HEK293 (cell line): ENCODE measurements around the gene HMG20A.

Experiments used
- CTCF ChIA-PET: fragments of 350-600 bp; formaldehyde crosslinking; extraction: SDS; loops from one replicate; lab custom pipeline; 2021; ENCODE audit warnings: antibody characterized with exemption; lab: Yijun Ruan, JAX
- POLR2A ChIA-PET: fragments of 300-600 bp; formaldehyde crosslinking; extraction: SDS; loops from one replicate; lab custom pipeline; 2020; ENCODE audit warnings: antibody characterized with exemption, inconsistent platforms; lab: Yijun Ruan, JAX
- H3K27ac ChIP-seq: fragments of 200-500 bp; sonication (Bioruptor generic); 2 replicates; pipeline ENCODE4 v1.5.1; 2014; ENCODE audit warnings: low read depth, low read length, control low read depth, inconsistent platforms; ENCODE audit errors: extremely low read depth
- H3K36me3 ChIP-seq, 2 experiments: fragments of 200-500 bp in 1 of 2; sonication (Bioruptor generic) in 1 of 2; 1 replicate in 1 of 2; 2 replicates in 1 of 2; pipeline ENCODE4 v1.5.1; 2014 to 2017; ENCODE audit warnings: inconsistent platforms in 2 of 2, low read length in 2 of 2; ENCODE audit not compliant: control insufficient read depth in 2 of 2, insufficient read depth in 1 of 2
- H3K4me1 ChIP-seq: fragments of 200-500 bp; sonication (Bioruptor generic); 2 replicates; pipeline ENCODE4 v1.5.1; 2014; ENCODE audit warnings: mild to moderate bottlenecking, low read length, inconsistent platforms; ENCODE audit not compliant: control insufficient read depth, insufficient read depth
- H3K4me3 ChIP-seq: 2 replicates; pipeline ENCODE4 v1.5.1; 2011; ENCODE audit warnings: low read depth, mild to moderate bottlenecking, control low read depth, low read length, moderate library complexity
- H3K9me3 ChIP-seq: fragments of 200-500 bp; sonication (Bioruptor generic); 2 replicates; pipeline ENCODE4 v1.5.1; 2014; ENCODE audit warnings: low read depth, low read length, inconsistent platforms; ENCODE audit not compliant: control insufficient read depth, insufficient read depth
- KLF16 ChIP-seq: fragments of 450-650 bp; formaldehyde crosslinking; IDR thresholded peaks from 2 replicates; pipeline ENCODE4 v1.5.1; 2017; ENCODE audit warnings: missing biosample characterization, missing genetic modification characterization
- RBAK ChIP-seq: fragments of 450-650 bp; formaldehyde crosslinking; IDR thresholded peaks from 2 replicates; pipeline ENCODE4 v1.5.1; 2016; ENCODE audit warnings: missing biosample characterization, missing genetic modification characterization
- SCRT2 ChIP-seq: fragments of 450-650 bp; formaldehyde crosslinking; IDR thresholded peaks from 2 replicates; pipeline ENCODE4 v1.5.1; 2016; ENCODE audit warnings: missing biosample characterization, missing genetic modification characterization
- SP3 ChIP-seq: fragments of 450-650 bp; formaldehyde crosslinking; IDR thresholded peaks from 2 replicates; pipeline ENCODE4 v1.5.1; 2016; ENCODE audit warnings: missing biosample characterization, missing genetic modification characterization
- ZBTB10 ChIP-seq: fragments of 450-650 bp; formaldehyde crosslinking; IDR thresholded peaks from 2 replicates; pipeline ENCODE4 v1.5.1; 2016; ENCODE audit warnings: missing biosample characterization, missing genetic modification characterization
- ZBTB48 ChIP-seq: fragments of 450-650 bp; formaldehyde crosslinking; IDR thresholded peaks from 2 replicates; pipeline ENCODE4 v1.5.1; 2016; ENCODE audit warnings: missing biosample characterization, missing genetic modification characterization
- ZBTB49 ChIP-seq: fragments of 450-650 bp; formaldehyde crosslinking; IDR thresholded peaks from 2 replicates; pipeline ENCODE4 v1.5.1; 2016; ENCODE audit warnings: missing biosample characterization, missing genetic modification characterization, low read depth
- ZNF2 ChIP-seq: fragments of 450-650 bp; formaldehyde crosslinking; IDR thresholded peaks from 2 replicates; pipeline ENCODE4 v1.5.1; 2016; ENCODE audit warnings: missing biosample characterization, missing genetic modification characterization
- ZNF311 ChIP-seq: fragments of 450-650 bp; formaldehyde crosslinking; IDR thresholded peaks from 2 replicates; pipeline ENCODE4 v1.5.1; 2017; ENCODE audit warnings: missing biosample characterization, missing genetic modification characterization, borderline replicate concordance
- ZNF48 ChIP-seq: fragments of 450-650 bp; formaldehyde crosslinking; IDR thresholded peaks from 2 replicates; pipeline ENCODE4 v1.5.1; 2016; ENCODE audit warnings: missing biosample characterization, missing genetic modification characterization
- ZNF549 ChIP-seq: fragments of 450-650 bp; IDR thresholded peaks from 2 replicates; pipeline ENCODE4 v1.5.1; 2018; ENCODE audit warnings: missing biosample characterization, missing genetic modification characterization, mild to moderate bottlenecking, inconsistent platforms, moderate library complexity
- ZNF626 ChIP-seq: fragments of 450-650 bp; sonication (Bioruptor Pico); formaldehyde crosslinking; IDR thresholded peaks from 2 replicates; pipeline ENCODE4 v1.5.1; 2018; ENCODE audit warnings: missing biosample characterization, missing genetic modification characterization, inconsistent platforms
- ZNF654 ChIP-seq: fragments of 450-650 bp; formaldehyde crosslinking; IDR thresholded peaks from 2 replicates; pipeline ENCODE4 v1.5.1; 2016; ENCODE audit warnings: low read depth, missing biosample characterization, missing genetic modification characterization
- ZNF664 ChIP-seq: fragments of 450-650 bp; formaldehyde crosslinking; IDR thresholded peaks from 2 replicates; pipeline ENCODE4 v1.5.1; 2016; ENCODE audit warnings: missing biosample characterization, missing genetic modification characterization
- ZSCAN4 ChIP-seq: fragments of 450-650 bp; formaldehyde crosslinking; IDR thresholded peaks from 2 replicates; pipeline ENCODE4 v1.5.1; 2017; ENCODE audit warnings: missing biosample characterization, missing genetic modification characterization
- TF ChIP-seq, protein P1 (sequence below): fragments of 450-650 bp; formaldehyde crosslinking; optimal IDR thresholded peaks from 2 replicates; pipeline ENCODE3; 2016; ENCODE audit warnings: missing biosample characterization, mild to moderate bottlenecking, missing genetic modification characterization
- TF ChIP-seq, protein P2 (sequence below): fragments of 450-650 bp; formaldehyde crosslinking; IDR thresholded peaks from 2 replicates; pipeline ENCODE4 v1.5.1; 2016; ENCODE audit warnings: missing biosample characterization, missing genetic modification characterization

The HMG20A gene

DNA sequence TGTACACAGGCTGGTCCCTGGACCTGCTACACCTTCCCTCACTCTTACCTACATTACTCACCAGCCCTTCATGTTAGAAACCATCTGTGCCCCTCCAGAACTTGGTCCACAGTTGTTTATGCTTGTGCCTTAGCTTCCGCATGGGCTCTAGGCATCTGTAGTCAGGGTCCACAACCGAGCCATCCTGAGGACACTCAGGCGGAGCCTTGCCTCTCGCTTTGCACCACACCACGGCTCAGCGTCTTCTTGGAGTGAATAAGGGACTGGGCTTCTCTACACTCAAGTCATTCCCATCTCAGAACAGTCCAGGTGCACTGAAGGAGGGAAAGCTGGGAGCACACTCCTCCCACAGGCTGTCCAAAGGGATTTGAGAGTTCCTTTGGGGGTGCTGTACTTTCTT is 97.8 kb downstream of the HMG20A start:
- ChIA-PET CTCF (interaction anchor here (1.7 kb wide), 1 partner anchor 400 kb away, joined by 5 read pairs; no protein-coding TSS in a partner anchor), POLR2A (no interaction called here)
- H3K27ac ChIP-seq: no peak overlapping the region

DNA sequence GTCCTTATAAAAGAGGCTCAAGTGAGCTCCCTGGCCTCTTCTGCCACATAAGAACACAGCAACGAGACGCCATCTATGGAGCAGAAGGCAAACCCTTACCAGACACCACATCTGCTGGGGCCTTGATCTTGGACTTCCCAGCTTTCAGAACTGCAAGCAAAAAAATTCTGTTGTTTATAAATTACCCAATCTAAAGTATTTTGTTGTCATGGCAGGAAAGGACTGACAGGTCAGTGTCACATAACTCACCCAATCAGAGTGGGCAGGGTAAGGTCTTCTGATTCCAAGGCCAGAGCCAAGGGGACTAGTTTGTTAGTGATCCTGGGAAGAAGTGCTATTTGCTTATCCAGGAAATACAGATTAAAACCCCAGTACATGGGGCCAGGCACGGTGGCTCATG is 98.9 kb downstream of the HMG20A start:
- CTCF ChIA-PET: interaction anchor here (1.7 to 2.7 kb wide), 2 partner anchors 24 to 402 kb away, joined by 5 to 12 read pairs; no protein-coding TSS in a partner anchor
- Histone ChIP-seq H3K4me3 (no peak overlapping the region), H3K27ac (no peak overlapping the region), H3K9me3 (no peaks in the 10 kb centered on the region), H3K36me3 (no peaks in the 10 kb centered on the region), H3K4me1 (no peaks in the 10 kb centered on the region)
- TF ChIP-seq SCRT2 (tag by site-specific recombination): no peak
- TF ChIP-seq KLF16 (tag by site-specific recombination): no peak
- TF ChIP-seq ZNF2 (tag by site-specific recombination): no peak
- TF ChIP-seq ZBTB49: no peak
- TF ChIP-seq ZNF48: no peak
- TF ChIP-seq, protein P1, sequence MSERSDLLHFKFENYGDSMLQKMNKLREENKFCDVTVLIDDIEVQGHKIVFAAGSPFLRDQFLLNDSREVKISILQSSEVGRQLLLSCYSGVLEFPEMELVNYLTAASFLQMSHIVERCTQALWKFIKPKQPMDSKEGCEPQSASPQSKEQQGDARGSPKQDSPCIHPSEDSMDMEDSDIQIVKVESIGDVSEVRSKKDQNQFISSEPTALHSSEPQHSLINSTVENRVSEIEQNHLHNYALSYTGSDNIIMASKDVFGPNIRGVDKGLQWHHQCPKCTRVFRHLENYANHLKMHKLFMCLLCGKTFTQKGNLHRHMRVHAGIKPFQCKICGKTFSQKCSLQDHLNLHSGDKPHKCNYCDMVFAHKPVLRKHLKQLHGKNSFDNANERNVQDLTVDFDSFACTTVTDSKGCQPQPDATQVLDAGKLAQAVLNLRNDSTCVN (tag by site-specific recombination): no peak
- TF ChIP-seq RBAK: no peak
- POLR2A ChIA-PET: no interaction called here

More for the DNA sequence above, 97.8 kb downstream of the HMG20A start:
- H3K4me3 ChIP-seq: no peak overlapping the region
- no peaks in the 10 kb centered on the region for H3K4me1 ChIP-seq
- no peaks in the 10 kb centered on the region for H3K36me3 ChIP-seq
- TF ChIP-seq ZSCAN4 (tag by site-specific recombination): no peak
- TF ChIP-seq ZNF626 (tag by site-specific recombination): no peak
- no peak for TF ChIP-seq SP3
- TF ChIP-seq ZBTB48: no peak
- TF ChIP-seq ZNF664 (tag by site-specific recombination): no peak
- H3K9me3 ChIP-seq: no peaks in the 10 kb centered on the region

DNA sequence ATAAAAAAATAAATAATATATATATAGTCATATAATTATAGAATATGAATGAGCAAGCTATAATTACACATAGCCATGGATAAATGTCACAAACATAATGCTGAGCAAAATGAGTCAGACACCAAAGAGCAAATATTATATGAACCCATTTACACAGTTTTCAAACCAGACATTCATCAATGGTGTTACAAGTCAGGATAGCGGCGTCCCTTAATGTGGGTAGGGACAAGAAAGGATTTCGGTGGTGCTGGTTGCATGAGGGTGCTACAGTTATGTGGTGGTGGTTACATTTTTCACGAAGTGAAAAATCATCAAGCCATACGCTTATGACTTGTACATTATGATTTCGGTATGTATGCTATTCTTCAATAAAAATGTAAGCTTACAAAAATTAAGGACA is 100.5 kb downstream of the HMG20A start:
- POLR2A ChIA-PET: interaction anchor here (0.6 to 0.7 kb wide), 2 partner anchors 16 to 438 kb away, joined by 4 read pairs; no protein-coding TSS in a partner anchor
- TF ChIP-seq ZNF654 (tag by site-specific recombination) (no peak), ZNF311 (no peak), KLF16 (tag by site-specific recombination) (no peak), ZBTB10 (tag by site-specific recombination) (no peak), ZNF549 (no peak)
- TF ChIP-seq, protein P2, sequence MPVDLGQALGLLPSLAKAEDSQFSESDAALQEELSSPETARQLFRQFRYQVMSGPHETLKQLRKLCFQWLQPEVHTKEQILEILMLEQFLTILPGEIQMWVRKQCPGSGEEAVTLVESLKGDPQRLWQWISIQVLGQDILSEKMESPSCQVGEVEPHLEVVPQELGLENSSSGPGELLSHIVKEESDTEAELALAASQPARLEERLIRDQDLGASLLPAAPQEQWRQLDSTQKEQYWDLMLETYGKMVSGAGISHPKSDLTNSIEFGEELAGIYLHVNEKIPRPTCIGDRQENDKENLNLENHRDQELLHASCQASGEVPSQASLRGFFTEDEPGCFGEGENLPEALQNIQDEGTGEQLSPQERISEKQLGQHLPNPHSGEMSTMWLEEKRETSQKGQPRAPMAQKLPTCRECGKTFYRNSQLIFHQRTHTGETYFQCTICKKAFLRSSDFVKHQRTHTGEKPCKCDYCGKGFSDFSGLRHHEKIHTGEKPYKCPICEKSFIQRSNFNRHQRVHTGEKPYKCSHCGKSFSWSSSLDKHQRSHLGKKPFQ (tag by site-specific recombination): no peak
- Histone ChIP-seq H3K9me3 (no peaks in the 10 kb centered on the region), H3K27ac (no peak overlapping the region), H3K4me3 (no peak overlapping the region), H3K36me3 (no peaks in the 10 kb centered on the region), H3K4me1 (no peaks in the 10 kb centered on the region)
- CTCF ChIA-PET: interaction anchor here (0.7 to 2.7 kb wide), 3 partner anchors 17 to 26 kb away, joined by 3 to 12 read pairs (median 4); no protein-coding TSS in a partner anchor
